ENCODE measurements around the gene TMEM45B.

The TMEM45B gene

GRCh38 chr11:129894278-129895125 lies 78.9 kb downstream of the TMEM45B start:
- peak overlapping the region; percentile 81 for H2AFZ ChIP-seq (ENCODE audit: low read depth, low read length)
- peaks cover 13% of the 10 kb centered on the region for H3K4me1 ChIP-seq (ENCODE audit: low read length)

GRCh38 chr11:129895126-129896041 lies 79.7 kb downstream of the TMEM45B start, which contains the start of gene NFRKB:
TSS of gene NFRKB (minus strand) at chr11:129895578. CDS start at chr11:129892849, 2,729 bp downstream.
- TF ChIP-seq EZH2phosphoT487 (IDR thresholded peaks at IDR 0.05; ENCODE audit: low read depth): no peak
- TF ChIP-seq, protein P1, sequence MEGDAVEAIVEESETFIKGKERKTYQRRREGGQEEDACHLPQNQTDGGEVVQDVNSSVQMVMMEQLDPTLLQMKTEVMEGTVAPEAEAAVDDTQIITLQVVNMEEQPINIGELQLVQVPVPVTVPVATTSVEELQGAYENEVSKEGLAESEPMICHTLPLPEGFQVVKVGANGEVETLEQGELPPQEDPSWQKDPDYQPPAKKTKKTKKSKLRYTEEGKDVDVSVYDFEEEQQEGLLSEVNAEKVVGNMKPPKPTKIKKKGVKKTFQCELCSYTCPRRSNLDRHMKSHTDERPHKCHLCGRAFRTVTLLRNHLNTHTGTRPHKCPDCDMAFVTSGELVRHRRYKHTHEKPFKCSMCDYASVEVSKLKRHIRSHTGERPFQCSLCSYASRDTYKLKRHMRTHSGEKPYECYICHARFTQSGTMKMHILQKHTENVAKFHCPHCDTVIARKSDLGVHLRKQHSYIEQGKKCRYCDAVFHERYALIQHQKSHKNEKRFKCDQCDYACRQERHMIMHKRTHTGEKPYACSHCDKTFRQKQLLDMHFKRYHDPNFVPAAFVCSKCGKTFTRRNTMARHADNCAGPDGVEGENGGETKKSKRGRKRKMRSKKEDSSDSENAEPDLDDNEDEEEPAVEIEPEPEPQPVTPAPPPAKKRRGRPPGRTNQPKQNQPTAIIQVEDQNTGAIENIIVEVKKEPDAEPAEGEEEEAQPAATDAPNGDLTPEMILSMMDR (IDR thresholded peaks at IDR 0.05; ENCODE audit: low read depth, low read length): no peak
- peak within 1 kb of the TSS; percentile 84 for H2AFZ ChIP-seq (ENCODE audit: low read depth, low read length)

More at GRCh38 chr11:129894278-129895125, 78.9 kb downstream of the TMEM45B start:
- Histone ChIP-seq H4K20me1 (ENCODE audit: insufficient read depth, low read length) (peaks cover 13% of the 10 kb centered on the region), H3K4me3 (ENCODE audit: low read length) (peak overlapping the region; percentile 96), H3K27me3 (ENCODE audit: low read depth, low read length) (no peaks in the 10 kb centered on the region), H3K9me3 (ENCODE audit: insufficient read depth, low read length) (no peaks in the 10 kb centered on the region), H3K9ac (ENCODE audit: low read length) (peak overlapping the region; percentile 87), H3K36me3 (replicated peaks; ENCODE audit: low read depth, low read length) (peaks cover 30% of the 10 kb centered on the region), H3K4me2 (ENCODE audit: low read length) (peak overlapping the region; percentile 93), H3K27ac (ENCODE audit: low read length) (0 out of 2 replicates have a peak overlapping the region, but pooled peaks have one; percentile 11), H3K79me2 (ENCODE audit: low read length) (peaks cover 26% of the 10 kb centered on the region)
- no peak for TF ChIP-seq EZH2phosphoT487 (IDR thresholded peaks at IDR 0.05; ENCODE audit: low read depth)
- TF ChIP-seq, protein P1 (IDR thresholded peaks at IDR 0.05; ENCODE audit: low read depth, low read length): no peak

GRCh38 chr11:129896062-129896461 lies 80.4 kb downstream of the TMEM45B start:
- no peak overlapping the region for H3K27ac ChIP-seq (ENCODE audit: low read length)
- H3K4me2 ChIP-seq (ENCODE audit: low read length): peak overlapping the region; percentile 72
- peak overlapping the region; percentile 87 for H3K9ac ChIP-seq (ENCODE audit: low read length)
- H4K20me1 ChIP-seq (ENCODE audit: insufficient read depth, low read length): peaks cover 13% of the 10 kb centered on the region
- H3K27me3 ChIP-seq (ENCODE audit: low read depth, low read length): no peaks in the 10 kb centered on the region
- H3K36me3 ChIP-seq (replicated peaks; ENCODE audit: low read depth, low read length): peaks cover 17% of the 10 kb centered on the region
- peak overlapping the region; percentile 84; the same call in 1 of the 2 replicates for H2AFZ ChIP-seq (ENCODE audit: low read depth, low read length)
- peak overlapping the region; percentile 96 for H3K4me3 ChIP-seq (ENCODE audit: low read length)
- peaks cover 13% of the 10 kb centered on the region for H3K4me1 ChIP-seq (ENCODE audit: low read length)
- TF ChIP-seq, protein P1 (IDR thresholded peaks at IDR 0.05; ENCODE audit: low read depth, low read length): no peak
- no peak for TF ChIP-seq EZH2phosphoT487 (IDR thresholded peaks at IDR 0.05; ENCODE audit: low read depth)
- peaks cover 26% of the 10 kb centered on the region for H3K79me2 ChIP-seq (ENCODE audit: low read length)
- no peaks in the 10 kb centered on the region for H3K9me3 ChIP-seq (ENCODE audit: insufficient read depth, low read length)

More at GRCh38 chr11:129895126-129896041, 79.7 kb downstream of the TMEM45B start, which contains the start of gene NFRKB:
- Histone ChIP-seq H3K9me3 (ENCODE audit: insufficient read depth, low read length) (no peaks in the 10 kb centered on the region), H3K4me3 (ENCODE audit: low read length) (peak within 1 kb of the TSS; percentile 96), H4K20me1 (ENCODE audit: insufficient read depth, low read length) (peaks cover 13% of the 10 kb centered on the region), H3K27ac (ENCODE audit: low read length) (0 out of 2 replicates have a peak within 1 kb of the TSS, but pooled peaks have one; percentile 11), H3K36me3 (replicated peaks; ENCODE audit: low read depth, low read length) (peaks cover 21% of the 10 kb centered on the region), H3K4me2 (ENCODE audit: low read length) (peak within 1 kb of the TSS; percentile 93), H3K27me3 (ENCODE audit: low read depth, low read length) (no peaks in the 10 kb centered on the region), H3K79me2 (ENCODE audit: low read length) (peaks cover 26% of the 10 kb centered on the region), H3K9ac (ENCODE audit: low read length) (peak within 1 kb of the TSS; percentile 87), H3K4me1 (ENCODE audit: low read length) (peaks cover 13% of the 10 kb centered on the region)

Data from OCI-LY3 (cell line).